Renal cortical epithelial cell (primary cell): ENCODE results near the gene PLEKHG2. TPM values are rescaled to one million over a fixed set of nuclear protein-coding genes. Genes with fewer than 3 reads are reported as not detected.

Experiments used
- total RNA-seq: library from RNA; depleted of rRNA; stranded (reverse); fragments of >200 nt; gene quantifications from 2 replicates; pipeline ENCODE4 v1.2.3, GENCODE V29; 2014

PLEKHG2 gene
- total RNA-seq, 1 donor from 2014 or later, result 12.9 TPM

Other genes starting within 250 kb of the PLEKHG2 start
- 0.20 and 4.3 TPM in 2 replicates for gene NCCRP1, start 215.7 kb upstream of the PLEKHG2 start, total RNA-seq
- gene SYCN, start 208.4 kb upstream of the PLEKHG2 start, total RNA-seq, result not detected in 2 replicates
- gene IFNL3, start 167.7 kb upstream of the PLEKHG2 start, total RNA-seq, result not detected in 2 replicates
- not detected in 2 replicates for gene IFNL4, start 163.8 kb upstream of the PLEKHG2 start, total RNA-seq
- not detected in 2 replicates for gene IFNL2, start 144.3 kb upstream of the PLEKHG2 start, total RNA-seq
- not detected in 2 replicates for gene IFNL1, start 116.3 kb upstream of the PLEKHG2 start, total RNA-seq
- 0.15 TPM in 1 of 2 replicates, not detected in the other for gene LRFN1, start 91.8 kb upstream of the PLEKHG2 start, total RNA-seq
- gene GMFG, start 76.6 kb upstream of the PLEKHG2 start, total RNA-seq, result not detected in 2 replicates
- 20.1 and 100 TPM in 2 replicates for gene SAMD4B, start 70.2 kb upstream of the PLEKHG2 start, total RNA-seq
- gene PAF1, start 21.6 kb upstream of the PLEKHG2 start, total RNA-seq, result 23.1 and 40.9 TPM in 2 replicates
- gene MED29, start 21.3 kb upstream of the PLEKHG2 start, total RNA-seq, result 19.3 and 29.7 TPM in 2 replicates
- 0.35 and 2.8 TPM in 2 replicates for gene ZFP36, start 5.8 kb upstream of the PLEKHG2 start, total RNA-seq
- gene RPS16, start 23.3 kb downstream of the PLEKHG2 start, total RNA-seq, result 34.7 and 44.3 TPM in 2 replicates
- 55.4 and 114 TPM in 2 replicates for gene SUPT5H, start 32.9 kb downstream of the PLEKHG2 start, total RNA-seq
- gene TIMM50, start 68.2 kb downstream of the PLEKHG2 start, total RNA-seq, result 43.6 and 71.4 TPM in 2 replicates
- gene DLL3, start 86.3 kb downstream of the PLEKHG2 start, total RNA-seq, result 0.05 TPM in 1 of 2 replicates, not detected in the other
- gene SELENOV, start 102.5 kb downstream of the PLEKHG2 start, total RNA-seq, result not detected in 2 replicates
- 2.1 and 2.5 TPM in 2 replicates for gene EID2B, start 120.2 kb downstream of the PLEKHG2 start, total RNA-seq
- gene EID2, start 127.5 kb downstream of the PLEKHG2 start, total RNA-seq, result 5.4 and 16.9 TPM in 2 replicates
- not detected in 2 replicates for gene LGALS13, start 189.9 kb downstream of the PLEKHG2 start, total RNA-seq
- gene LGALS16, start 243.2 kb downstream of the PLEKHG2 start, total RNA-seq, result not detected in 2 replicates